HG03354 (cell line): ENCODE results near the gene LRP1-AS.

ENCODE experiments used
- ATAC-seq: cut with Tn5 transposase; IDR thresholded peaks from one replicate; pipeline ENCODE4 v1.9.1; 2021; ENCODE audit warnings: mild to moderate bottlenecking; ENCODE audit not compliant: unreplicated experiment, poor library complexity, severe bottlenecking

LRP1-AS gene

GRCh38 chr12:57105011-57105753 lies 42.2 kb downstream of the LRP1-AS start:
- no peak for ATAC-seq

GRCh38 chr12:57104292-57104910 lies 43.0 kb downstream of the LRP1-AS start:
- ATAC-seq: no peak

- no peak for ATAC-seq
Measured at GRCh38 chr12:57103856-57104255, 43.6 kb downstream of the LRP1-AS start.

GRCh38 chr12:57101892-57102695 lies 45.3 kb downstream of the LRP1-AS start:
- no peak for ATAC-seq

GRCh38 chr12:57099766-57100165 lies 47.7 kb downstream of the LRP1-AS start:
- ATAC-seq: no peak

- ATAC-seq: no peak
Measured at GRCh38 chr12:57099047-57099714, 48.2 kb downstream of the LRP1-AS start.

- no peak for ATAC-seq
Measured at GRCh38 chr12:57098546-57098945, 48.9 kb downstream of the LRP1-AS start.

GRCh38 chr12:57097554-57097835 lies 49.9 kb downstream of the LRP1-AS start:
- ATAC-seq: no peak

- ATAC-seq: no peak
Measured at GRCh38 chr12:57096748-57097553, 50.5 kb downstream of the LRP1-AS start.

- ATAC-seq: no peak
Measured at GRCh38 chr12:57096099-57096572, 51.3 kb downstream of the LRP1-AS start.

GRCh38 chr12:57095440-57095839 lies 52.0 kb downstream of the LRP1-AS start:
- ATAC-seq: no peak
